Measurements from ENCODE around the gene PPP2R5A. TPM values are rescaled to one million over a fixed set of nuclear protein-coding genes. Genes with fewer than 3 reads are reported as not detected.

The PPP2R5A gene
- total and polyA plus RNA-seq, 2 of the 8 experiments (the other 6 are each of a cell fraction or from before 2014, with no cell fraction given), result 14.6 to 36.3 TPM

DNA sequence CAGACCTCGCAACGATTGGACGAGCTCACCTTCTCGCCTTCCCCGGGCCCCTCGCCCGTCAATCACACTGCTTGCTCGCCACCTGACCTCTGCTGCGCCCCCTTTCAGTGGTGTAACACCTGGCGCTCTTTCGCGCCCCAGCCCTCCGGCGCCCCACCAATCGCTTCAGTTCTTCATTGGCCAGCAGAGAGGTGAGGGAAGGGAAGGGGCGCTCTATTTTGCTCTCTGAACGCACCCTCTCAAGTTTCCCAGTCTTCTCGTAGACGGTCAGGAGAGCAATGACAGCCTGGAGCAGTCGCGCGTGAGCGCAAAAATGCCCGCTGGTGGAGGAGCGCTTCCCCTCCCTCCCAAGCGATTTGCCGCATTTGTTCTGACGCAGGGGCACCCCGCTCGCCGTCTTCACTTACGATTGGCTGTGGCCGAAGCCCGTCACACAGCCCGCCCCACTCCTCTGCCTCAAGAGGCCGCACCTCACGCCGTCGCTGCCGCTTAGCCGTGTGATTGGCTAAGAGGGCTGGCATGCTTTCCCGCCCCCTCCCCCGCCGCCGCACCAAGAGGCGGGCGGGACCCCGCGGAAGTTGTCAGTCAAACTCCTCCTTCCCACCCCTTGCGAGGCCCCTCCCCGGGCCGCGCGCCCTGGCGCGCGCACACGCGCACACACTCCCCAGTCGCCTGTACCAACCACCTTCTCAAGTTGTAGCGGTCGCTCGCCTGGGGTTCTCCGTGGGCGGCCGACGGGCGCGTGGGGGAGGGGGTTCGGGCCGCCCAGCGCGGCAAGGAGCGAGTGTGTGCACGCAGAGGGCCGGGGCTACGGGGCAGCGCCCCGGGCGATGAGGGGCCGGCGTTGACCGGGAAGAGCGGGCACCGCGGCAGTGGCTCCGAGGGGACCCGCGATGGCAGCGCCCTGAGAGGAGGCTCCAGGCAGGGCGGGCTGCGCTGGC is at the start of gene PPP2R5A (continued):
- TF ChIP-seq RBBP5 (IDR thresholded peaks at IDR 0.05; ENCODE audit: borderline replicate concordance, low read depth, low read length) (peak; percentile 33), FOSL1 (IDR thresholded peaks at IDR 0.05; ENCODE audit: insufficient read depth, low read depth, low read length) (no peak), TAF7 (optimal IDR thresholded peaks at IDR 0.05; ENCODE audit: borderline replicate concordance, low read depth, low read length) (peak; percentile 70), SAP30 (IDR thresholded peaks at IDR 0.05; ENCODE audit: insufficient read depth, insufficient replicate concordance, low read length) (peak; percentile 65), KDM1A (IDR thresholded peaks at IDR 0.05; ENCODE audit: borderline replicate concordance, low read length) (0 out of 2 replicates have a peak, but pooled peaks have one; percentile 26), PHF8 (conservative IDR thresholded peaks at IDR 0.05; ENCODE audit: low read depth, low read length) (peak; percentile 69; the same call in 1 of the 2 replicates), SIN3A (conservative IDR thresholded peaks at IDR 0.05 in 1 of 2, IDR thresholded peaks at IDR 0.05 in 1 of 2; ENCODE audit: low read depth in 1 of 2, low read length in 2 of 2) (0 out of 4 replicates have a peak, but pooled peaks of 1 of the 2 experiments have one; percentile 26), RAD21 (IDR thresholded peaks at IDR 0.05 in 1 of 2, conservative IDR thresholded peaks at IDR 0.05 in 1 of 2; ENCODE audit: low read depth in 2 of 2, low read length in 2 of 2) (peak in 1 of 2 experiments; percentile 12; a peak in 2 of 4 replicates), YY1 (IDR thresholded peaks at IDR 0.05; ENCODE audit: low read depth, low read length) (no peak), RFX5 (IDR thresholded peaks at IDR 0.05; ENCODE audit: borderline replicate concordance, low read depth, low read length) (peak; percentile 6; the same call in 1 of the 2 replicates), NANOG (IDR thresholded peaks at IDR 0.05; ENCODE audit: insufficient read depth, low read depth, low read length, poor library complexity, severe bottlenecking) (no peak), SP2 (IDR thresholded peaks at IDR 0.05; ENCODE audit: low read length) (peak; percentile 60), POLR2A (IDR thresholded peaks at IDR 0.05; ENCODE audit: control extremely low read depth in 1 of 2, low read depth in 2 of 2, low read length in 2 of 2) (peak; percentile 10 to 91), SP1 (IDR thresholded peaks at IDR 0.05; ENCODE audit: low read depth, low read length) (peak; percentile 95)
- TF ChIP-seq, protein P1, sequence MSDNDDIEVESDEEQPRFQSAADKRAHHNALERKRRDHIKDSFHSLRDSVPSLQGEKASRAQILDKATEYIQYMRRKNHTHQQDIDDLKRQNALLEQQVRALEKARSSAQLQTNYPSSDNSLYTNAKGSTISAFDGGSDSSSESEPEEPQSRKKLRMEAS (IDR thresholded peaks at IDR 0.05), result peak; percentile 35
